Activated naive CD4-positive, alpha-beta T cell treated with anti-CD3 and anti-CD28 coated beads for 36 hours (primary cell): Measurements from ENCODE around the gene ETV6. TPM values are rescaled to one million over a fixed set of nuclear protein-coding genes. Genes with fewer than 3 reads are reported as not detected.
A peak's percentile ranks its signal among the peaks of the same experiment; 100 is the strongest.

Experiments used
- CTCF ChIA-PET: fragments of 350-600 bp; sonication (Branson Sonifier 250); formaldehyde crosslinking; loops from one replicate; lab custom pipeline; 2021; ENCODE audit warnings: antibody characterized with exemption; lab: Charles Lee
- DNase-seq: peaks from one replicate; pipeline ENCODE4 v3.0.0-alpha.2; 2020
- H3K27ac Mint-ChIP-seq: one replicate; pipeline ENCODE4 v1.8.0; 2021; ENCODE audit warnings: mild to moderate bottlenecking, mixed read lengths
- H3K27me3 Mint-ChIP-seq: one replicate; pipeline ENCODE4 v1.8.0; 2021; ENCODE audit warnings: low read depth, mixed read lengths
- H3K36me3 Mint-ChIP-seq: one replicate; pipeline ENCODE4 v1.8.0; 2021; ENCODE audit warnings: low read depth, mixed read lengths
- H3K4me1 Mint-ChIP-seq: one replicate; pipeline ENCODE4 v1.8.0; 2021; ENCODE audit warnings: low read depth, mixed read lengths
- H3K4me3 Mint-ChIP-seq: one replicate; pipeline ENCODE4 v1.8.0; 2021; ENCODE audit warnings: mild to moderate bottlenecking, moderate library complexity, mixed read lengths
- H3K9me3 Mint-ChIP-seq: one replicate; pipeline ENCODE4 v1.8.0; 2021; ENCODE audit warnings: mixed read lengths
- intact Hi-C: fragments of 100-400 bp; cut with micrococcal nuclease; formaldehyde crosslinking; loops from one replicate; pipeline ENCODE4 v1.15.1; 2023
- total RNA-seq, 2 experiments: library from RNA; stranded (reverse); gene quantifications; one replicate each; pipeline ENCODE4 v1.2.3, GENCODE V29; 2021

The ETV6 gene
- total RNA-seq, 2 experiments from 2014 or later = 48.1 to 48.6 TPM

DNA sequence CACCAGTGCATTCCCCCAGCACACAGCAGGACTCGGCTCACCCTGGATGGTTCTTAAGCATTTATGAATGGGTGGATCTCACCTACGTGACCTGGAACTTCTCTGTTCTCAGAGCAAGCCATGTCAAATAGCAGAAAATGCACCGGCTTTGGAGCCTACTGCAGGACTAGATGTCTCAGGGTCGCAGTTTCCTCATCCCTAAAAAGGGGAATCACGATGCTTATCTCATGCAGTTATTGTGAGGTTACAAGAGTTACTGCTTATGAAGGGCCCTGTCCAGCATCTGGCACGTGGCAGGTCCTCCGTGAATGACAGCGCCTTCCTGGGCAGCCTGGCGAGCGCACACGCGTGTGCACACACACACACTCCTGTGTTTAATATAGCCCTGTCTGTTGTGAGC lies 128.5 kb downstream of the ETV6 start:
- no peak overlapping the region for H3K4me3 Mint-ChIP-seq
- no peaks in the 10 kb centered on the region for H3K27me3 Mint-ChIP-seq
- H3K9me3 Mint-ChIP-seq = no peaks in the 10 kb centered on the region
- intact Hi-C loops = loop anchor here (2.0 kb wide), 1 partner anchor 13 kb away; no protein-coding TSS in a partner anchor
- H3K27ac Mint-ChIP-seq = peak overlapping the region; percentile 85
- CTCF ChIA-PET = interaction anchor here (0.5 to 3.2 kb wide), 5 partner anchors 10 to 255 kb away, joined by 3 to 15 read pairs (median 4); no protein-coding TSS in a partner anchor
- DNase-seq = no peak
- H3K36me3 Mint-ChIP-seq = peaks cover 18% of the 10 kb centered on the region
- peaks cover 86% of the 10 kb centered on the region for H3K4me1 Mint-ChIP-seq

DNA sequence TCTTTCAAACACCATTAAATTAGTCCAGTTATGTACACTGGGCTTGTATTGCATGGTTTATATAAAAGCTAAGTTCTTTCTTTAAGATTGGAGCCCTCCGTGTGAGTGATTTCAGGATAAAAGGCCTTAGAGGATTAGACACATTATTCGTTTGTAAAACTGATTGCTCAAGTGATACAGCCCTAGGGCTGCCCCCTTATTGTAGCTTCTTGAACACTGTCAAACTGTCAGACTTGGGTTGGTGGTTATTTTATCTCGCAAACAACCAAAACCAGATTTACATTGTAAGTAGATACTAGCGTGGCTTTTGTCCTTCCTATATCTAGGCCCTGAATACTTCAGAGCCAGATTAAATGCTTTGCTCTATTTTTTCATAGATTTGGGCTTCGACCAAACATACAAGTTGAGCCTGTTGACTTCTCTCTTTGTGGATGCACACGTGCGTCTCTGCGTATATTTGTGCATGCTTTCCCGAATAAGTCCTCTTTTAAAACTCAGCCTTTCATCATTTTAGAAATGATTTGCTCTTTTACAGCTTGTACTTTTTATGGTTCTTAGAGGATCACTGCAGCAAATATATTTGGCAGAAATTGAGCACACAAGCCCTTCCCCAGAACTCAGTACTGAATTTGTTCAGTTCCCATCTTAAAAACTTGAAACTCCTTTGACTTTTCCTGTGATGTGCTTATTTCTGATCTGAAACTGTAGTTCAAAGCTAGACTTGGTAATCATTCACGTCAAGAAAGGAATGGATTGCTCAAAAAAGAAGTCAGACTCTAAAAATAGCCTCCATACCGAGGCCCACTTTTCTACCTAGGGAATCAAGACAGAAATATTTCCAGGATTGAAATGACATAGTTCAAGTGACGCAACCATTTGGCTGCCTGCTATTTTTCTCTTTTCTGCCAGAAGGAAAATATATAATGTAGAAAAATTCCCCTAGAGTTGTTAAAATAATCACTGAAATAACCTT lies 129.5 kb downstream of the ETV6 start:
- Mint-ChIP-seq H3K27me3 (no peaks in the 10 kb centered on the region), H3K4me1 (peaks cover 85% of the 10 kb centered on the region), H3K9me3 (no peaks in the 10 kb centered on the region), H3K27ac (peak overlapping the region; percentile 85), H3K4me3 (no peak overlapping the region), H3K36me3 (peaks cover 20% of the 10 kb centered on the region)
- CTCF ChIA-PET = interaction anchor here (0.5 to 3.2 kb wide), 13 partner anchors 8 to 254 kb away, joined by 3 to 15 read pairs (median 4); no protein-coding TSS in a partner anchor
- intact Hi-C loops = loop anchor here (1.0 to 2.0 kb wide), 8 partner anchors 14 to 202 kb away; no protein-coding TSS in a partner anchor
- no peak for DNase-seq

DNA sequence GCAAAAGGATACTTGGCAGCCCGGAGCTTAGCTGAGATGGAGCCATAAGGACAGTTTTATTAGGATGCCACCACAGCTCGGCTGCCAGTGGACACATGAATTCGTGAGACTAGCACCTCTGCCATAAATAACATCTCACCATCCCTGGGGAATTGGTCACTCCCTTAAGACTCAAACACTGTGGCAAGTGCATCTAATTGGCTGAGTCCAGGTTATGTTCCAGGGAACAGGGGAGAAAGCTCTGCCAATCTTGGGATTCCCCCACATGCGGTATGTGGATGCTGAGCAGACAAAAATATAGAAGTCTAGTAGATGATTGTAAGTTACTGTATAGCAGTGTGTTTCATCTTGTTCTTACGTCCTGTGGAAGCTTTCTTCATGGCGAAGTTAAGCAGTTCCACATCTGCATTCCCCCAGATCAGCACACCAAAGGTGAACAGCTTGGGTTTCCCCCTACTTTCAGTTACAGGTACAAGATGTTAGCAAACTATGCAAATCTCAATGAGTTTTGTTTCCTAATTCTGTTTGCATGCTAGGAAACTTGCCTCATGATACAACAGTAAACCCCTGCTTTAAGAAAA lies 131.1 kb downstream of the ETV6 start:
- peak; percentile 68 for DNase-seq
- CTCF ChIA-PET = interaction anchor here (0.7 to 3.2 kb wide), 15 partner anchors 11 to 254 kb away, joined by 3 to 15 read pairs (median 3); no protein-coding TSS in a partner anchor
- Mint-ChIP-seq H3K27me3 (no peaks in the 10 kb centered on the region), H3K9me3 (no peaks in the 10 kb centered on the region), H3K27ac (peak overlapping the region; percentile 85), H3K36me3 (peaks cover 18% of the 10 kb centered on the region), H3K4me1 (peaks cover 74% of the 10 kb centered on the region), H3K4me3 (peak overlapping the region; percentile 2)
- intact Hi-C loops = loop anchor here (1.0 to 2.0 kb wide), 3 partner anchors 8 to 290 kb away; partner anchors contain the start of gene BCL2L14

DNA sequence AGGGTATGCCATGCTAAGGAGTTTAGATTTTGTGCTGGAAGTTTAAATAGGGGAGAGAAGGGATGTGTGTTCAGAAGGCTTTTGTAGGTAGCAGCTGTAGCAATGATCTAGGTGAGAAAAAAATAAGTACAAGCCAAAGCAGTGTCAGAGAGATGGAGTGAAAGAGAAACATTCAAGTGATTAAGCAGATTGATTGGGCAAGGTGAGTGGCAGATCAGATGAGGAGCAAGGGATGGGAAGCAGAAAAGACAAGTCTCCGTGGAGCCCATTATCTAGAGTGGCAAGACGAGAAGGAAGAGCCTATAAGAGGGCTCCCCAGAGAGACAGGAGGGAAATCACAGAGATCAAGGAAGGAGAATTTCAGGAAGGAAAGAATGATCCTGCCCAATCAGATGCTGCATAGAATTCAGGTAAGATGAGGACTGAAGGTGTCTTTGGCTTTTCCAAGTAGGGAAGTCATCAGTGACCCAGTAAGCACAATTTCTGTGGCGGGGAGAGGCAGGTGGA lies 133.5 kb downstream of the ETV6 start:
- CTCF ChIA-PET = no interaction called here
- no peaks in the 10 kb centered on the region for H3K9me3 Mint-ChIP-seq

DNA sequence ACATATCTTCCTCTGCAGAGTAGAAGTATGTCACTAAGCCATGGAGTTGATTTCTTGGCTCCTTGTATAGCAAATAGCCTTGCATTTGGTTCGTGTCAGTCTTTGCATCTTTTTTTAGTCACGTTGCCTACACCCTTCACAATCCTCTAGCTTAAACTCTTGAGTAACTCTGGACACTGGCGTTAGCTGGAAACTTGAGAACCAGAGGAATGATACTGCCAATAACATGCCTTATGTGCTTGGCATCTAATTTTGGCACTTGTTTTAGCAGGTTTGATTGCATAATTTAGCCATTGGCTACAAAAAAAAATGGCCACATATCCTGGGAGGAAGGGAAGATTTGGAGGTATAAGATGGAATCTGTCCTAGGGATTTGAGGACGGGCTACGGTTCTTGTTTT lies 136.2 kb downstream of the ETV6 start:
- Mint-ChIP-seq H3K36me3 (peaks cover 19% of the 10 kb centered on the region), H3K9me3 (no peaks in the 10 kb centered on the region), H3K4me1 (peaks cover 49% of the 10 kb centered on the region), H3K27me3 (no peaks in the 10 kb centered on the region), H3K4me3 (no peak overlapping the region), H3K27ac (no peak overlapping the region)
- CTCF ChIA-PET = no interaction called here
- no peak for DNase-seq
- intact Hi-C loops = no loop called here

More for the DNA sequence above, 133.5 kb downstream of the ETV6 start:
- peaks cover 14% of the 10 kb centered on the region for H3K36me3 Mint-ChIP-seq
- DNase-seq = no peak
- peaks cover 65% of the 10 kb centered on the region for H3K4me1 Mint-ChIP-seq
- no peaks in the 10 kb centered on the region for H3K27me3 Mint-ChIP-seq
- no peak overlapping the region for H3K4me3 Mint-ChIP-seq
- intact Hi-C loops = no loop called here
- H3K27ac Mint-ChIP-seq = no peak overlapping the region

DNA sequence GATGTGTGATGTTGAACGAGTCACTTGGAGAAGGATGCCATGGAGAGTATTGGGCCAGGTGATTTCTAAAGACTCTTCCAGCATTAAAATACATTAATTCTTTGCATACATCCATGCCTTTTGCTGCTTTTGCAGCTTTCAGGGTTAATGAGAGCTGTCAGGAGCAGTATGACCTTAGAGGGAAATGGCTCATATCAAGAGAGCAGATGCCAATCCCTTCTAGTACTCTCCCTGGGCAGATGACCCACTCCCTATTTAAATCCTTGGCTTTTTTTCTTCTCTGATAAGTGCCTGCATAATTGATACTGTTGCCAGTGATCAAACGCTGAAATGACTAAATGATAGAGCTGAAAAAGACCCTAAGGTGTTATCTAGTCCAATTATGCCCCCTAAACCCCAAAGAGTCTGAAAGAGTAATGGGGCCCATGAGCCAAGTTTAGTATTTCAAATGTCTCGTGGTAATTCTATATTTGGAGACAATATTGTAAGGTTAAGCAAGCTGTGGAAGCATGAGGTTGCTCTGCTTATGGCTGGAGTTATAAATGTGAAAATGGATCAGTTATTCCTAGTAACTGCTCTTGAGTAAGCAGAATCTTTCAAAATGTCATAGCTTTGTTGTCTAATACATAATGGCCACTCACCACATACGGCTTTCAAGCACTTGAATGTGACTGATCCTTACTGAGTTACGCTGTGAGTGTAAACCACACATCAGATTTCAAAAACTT lies 137.3 kb downstream of the ETV6 start:
- DNase-seq = no peak
- no peaks in the 10 kb centered on the region for H3K27me3 Mint-ChIP-seq
- H3K36me3 Mint-ChIP-seq = peaks cover 27% of the 10 kb centered on the region
- H3K27ac Mint-ChIP-seq = no peak overlapping the region
- no peak overlapping the region for H3K4me3 Mint-ChIP-seq
- intact Hi-C loops = no loop called here
- CTCF ChIA-PET = no interaction called here
- no peaks in the 10 kb centered on the region for H3K9me3 Mint-ChIP-seq
- peaks cover 41% of the 10 kb centered on the region for H3K4me1 Mint-ChIP-seq

DNA sequence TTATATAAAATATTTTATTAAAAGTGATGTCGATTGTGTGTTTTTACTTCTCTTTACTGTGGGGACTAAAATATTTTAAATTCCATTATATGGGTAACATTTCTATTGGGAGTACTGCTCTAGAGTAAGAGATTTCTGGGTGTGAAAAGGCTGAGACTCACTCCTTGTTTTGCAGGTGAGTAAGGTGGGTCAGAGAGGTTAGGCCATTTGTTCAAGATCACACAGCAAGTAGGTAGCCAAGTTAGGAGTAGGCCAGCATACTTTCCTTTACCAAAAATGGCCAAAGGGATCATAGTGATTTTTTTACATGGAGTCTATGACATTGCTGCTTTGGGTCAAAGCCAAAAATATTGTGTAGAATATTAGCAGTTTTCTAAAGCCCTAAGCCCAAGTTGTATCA lies 138.0 kb downstream of the ETV6 start:
- no peak for DNase-seq
- CTCF ChIA-PET = no interaction called here
- H3K27me3 Mint-ChIP-seq = no peaks in the 10 kb centered on the region
- peaks cover 35% of the 10 kb centered on the region for H3K4me1 Mint-ChIP-seq
- intact Hi-C loops = no loop called here
- no peaks in the 10 kb centered on the region for H3K9me3 Mint-ChIP-seq
- peaks cover 28% of the 10 kb centered on the region for H3K36me3 Mint-ChIP-seq
- H3K4me3 Mint-ChIP-seq = no peak overlapping the region
- H3K27ac Mint-ChIP-seq = no peak overlapping the region

DNA sequence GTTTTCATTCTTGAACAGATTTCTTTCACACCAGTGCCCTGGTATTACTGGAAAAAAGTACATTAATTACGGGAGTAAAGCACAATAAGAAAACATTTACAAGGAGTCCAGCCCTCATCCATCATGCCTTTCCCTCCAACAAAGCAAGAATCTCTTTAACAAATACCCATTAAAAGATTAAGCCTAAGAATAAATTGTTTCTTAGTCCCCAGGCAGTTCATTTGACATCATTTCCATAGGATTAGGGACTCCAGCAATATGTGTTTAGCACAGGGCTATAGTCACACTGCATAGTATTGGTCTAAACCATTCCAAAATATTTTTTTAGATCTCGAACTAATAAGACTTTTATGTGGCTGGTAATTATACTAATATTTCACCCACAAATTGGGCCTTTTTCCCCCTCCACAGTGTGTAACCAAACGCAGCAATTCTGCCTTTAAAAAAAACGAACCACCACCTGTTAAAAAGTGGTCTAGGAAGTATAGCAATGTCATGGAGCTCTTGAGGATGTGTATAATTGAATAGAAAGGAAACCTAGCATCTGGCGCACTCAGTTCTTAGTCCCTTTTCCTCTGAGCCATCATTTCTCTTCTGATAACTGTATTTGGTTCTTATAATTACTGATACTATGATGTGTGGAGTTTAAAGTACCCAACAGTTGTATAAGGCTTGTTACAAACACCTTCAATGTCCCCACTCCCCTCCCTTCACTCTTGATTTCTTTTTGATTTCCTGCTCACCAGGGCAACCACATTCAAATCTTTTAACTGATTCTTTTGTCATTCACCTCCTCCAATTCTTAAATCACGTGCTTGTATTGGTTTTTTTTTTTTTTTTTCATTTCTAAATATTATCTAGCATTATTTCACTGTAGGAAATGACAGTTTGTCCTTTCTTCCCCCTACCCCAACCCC lies 138.7 kb downstream of the ETV6 start:
- CTCF ChIA-PET = interaction anchor here (0.7 kb wide), 1 partner anchor 9 kb away, joined by 3 read pairs; no protein-coding TSS in a partner anchor
- Mint-ChIP-seq H3K4me1 (peaks cover 29% of the 10 kb centered on the region), H3K27ac (no peak overlapping the region), H3K4me3 (no peak overlapping the region), H3K36me3 (peaks cover 26% of the 10 kb centered on the region), H3K27me3 (no peaks in the 10 kb centered on the region), H3K9me3 (no peaks in the 10 kb centered on the region)
- intact Hi-C loops = no loop called here
- no peak for DNase-seq

DNA sequence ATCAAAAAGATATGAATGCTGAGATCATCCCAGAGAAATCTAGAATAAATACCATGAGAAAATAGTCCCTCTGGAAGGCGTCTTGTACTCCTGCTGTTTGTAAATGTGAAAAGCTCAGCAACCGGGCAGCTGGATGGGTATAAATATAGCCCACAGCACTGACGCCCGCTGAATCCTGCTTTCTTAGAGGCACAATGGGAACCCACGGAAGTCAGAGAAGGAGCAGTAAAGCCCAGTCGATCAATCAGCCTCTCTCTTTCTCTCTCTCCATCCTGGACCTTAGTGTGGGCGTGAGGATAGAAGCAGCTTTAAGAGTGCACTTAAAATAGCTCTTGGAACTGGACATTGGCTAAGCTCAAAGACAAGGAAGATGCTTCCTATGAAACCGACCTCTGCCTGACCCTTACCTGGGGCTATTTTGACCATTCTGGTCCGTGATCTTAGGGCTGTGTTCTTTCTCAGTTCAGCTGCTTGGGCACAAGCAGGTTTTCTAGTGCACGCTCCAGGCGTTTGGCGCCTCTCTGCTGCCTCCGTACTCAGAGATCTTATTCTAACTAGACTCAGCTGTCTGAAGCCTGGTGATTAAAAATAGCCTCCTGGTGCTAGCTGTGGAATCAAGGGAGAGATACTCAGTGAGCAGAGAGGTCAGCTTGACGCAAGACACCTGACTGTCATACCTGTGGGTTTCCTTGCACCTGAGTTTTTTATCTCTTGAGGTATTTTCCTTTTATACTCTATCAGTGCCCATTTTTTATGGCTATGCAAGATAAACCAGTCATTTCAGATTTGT lies 144.6 kb downstream of the ETV6 start:
- H3K9me3 Mint-ChIP-seq = no peaks in the 10 kb centered on the region
- CTCF ChIA-PET = interaction anchor here (0.6 kb wide), 1 partner anchor 166 kb away, joined by 3 read pairs; no protein-coding TSS in a partner anchor
- peaks cover 26% of the 10 kb centered on the region for H3K36me3 Mint-ChIP-seq
- no peaks in the 10 kb centered on the region for H3K27me3 Mint-ChIP-seq
- intact Hi-C loops = no loop called here
- no peak overlapping the region for H3K4me3 Mint-ChIP-seq
- no peak for DNase-seq
- peaks cover 38% of the 10 kb centered on the region for H3K4me1 Mint-ChIP-seq
- H3K27ac Mint-ChIP-seq = no peak overlapping the region

DNA sequence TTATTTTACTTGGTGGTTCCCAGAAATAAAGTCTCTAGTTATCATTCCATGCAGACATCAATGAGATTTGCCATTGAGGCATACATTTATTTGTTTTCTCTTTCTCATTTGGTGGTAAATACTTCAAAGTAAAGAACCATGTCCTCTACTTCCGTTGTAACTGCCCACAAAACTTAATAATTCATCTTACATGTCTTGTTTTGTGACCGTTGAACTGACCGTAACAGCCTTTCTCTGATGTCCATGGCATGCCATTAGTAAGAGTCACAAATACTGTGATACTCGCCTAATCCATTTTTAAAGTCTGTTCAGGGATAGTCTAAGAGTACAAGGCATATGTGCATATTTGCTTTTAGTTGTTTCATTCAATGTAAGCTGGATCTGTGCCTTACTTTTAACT lies 145.3 kb downstream of the ETV6 start:
- no peaks in the 10 kb centered on the region for H3K9me3 Mint-ChIP-seq
- H3K36me3 Mint-ChIP-seq = peaks cover 24% of the 10 kb centered on the region
- no peak overlapping the region for H3K4me3 Mint-ChIP-seq
- DNase-seq = no peak
- intact Hi-C loops = no loop called here
- peaks cover 36% of the 10 kb centered on the region for H3K4me1 Mint-ChIP-seq
- H3K27me3 Mint-ChIP-seq = no peaks in the 10 kb centered on the region
- CTCF ChIA-PET = interaction anchor here (0.6 kb wide), 1 partner anchor 165 kb away, joined by 3 read pairs; no protein-coding TSS in a partner anchor
- H3K27ac Mint-ChIP-seq = no peak overlapping the region
